ENCODE data around the gene F12.
A peak's percentile ranks its signal among the peaks of the same experiment; 100 is the strongest.

Gene F12

GRCh38 chr5:177409043-177409801, at the start of gene F12:
F12 (minus strand) TSS chr5:177409564; CDS start chr5:177409527, 37 bp downstream.
- no peak for DNase-seq (ENCODE audit: low read depth, low spot score)

GRCh38 chr5:177458912-177459350, 49.6 kb upstream of the F12 start:
- no peak for DNase-seq (ENCODE audit: low read depth, low spot score)

GRCh38 chr5:177457852-177458681, 48.7 kb upstream of the F12 start:
- DNase-seq (ENCODE audit: low read depth, low spot score) = no peak

- DNase-seq (ENCODE audit: low read depth, low spot score) = no peak
Measured at GRCh38 chr5:177456976-177457851, 47.9 kb upstream of the F12 start.

- DNase-seq (ENCODE audit: low read depth, low spot score) = no peak
Measured at GRCh38 chr5:177456591-177456964, 47.2 kb upstream of the F12 start.

- DNase-seq (ENCODE audit: low read depth, low spot score) = peak; percentile 93
Measured at GRCh38 chr5:177455661-177456590, 46.6 kb upstream of the F12 start.

- DNase-seq (ENCODE audit: low read depth, low spot score) = peak; percentile 86
Measured at GRCh38 chr5:177455036-177455660, 45.8 kb upstream of the F12 start.

GRCh38 chr5:177454397-177455035, 45.2 kb upstream of the F12 start:
- peak; percentile 84 for DNase-seq (ENCODE audit: low read depth, low spot score)

GRCh38 chr5:177453852-177454396, 44.6 kb upstream of the F12 start:
- no peak for DNase-seq (ENCODE audit: low read depth, low spot score)

- DNase-seq (ENCODE audit: low read depth, low spot score) = no peak
Measured at GRCh38 chr5:177452688-177453638, 43.6 kb upstream of the F12 start.

GRCh38 chr5:177450667-177451424, 41.5 kb upstream of the F12 start:
- no peak for DNase-seq (ENCODE audit: low read depth, low spot score)

- no peak for DNase-seq (ENCODE audit: low read depth, low spot score)
Measured at GRCh38 chr5:177449140-177450061, 40.0 kb upstream of the F12 start.

- no peak for DNase-seq (ENCODE audit: low read depth, low spot score)
Measured at GRCh38 chr5:177448244-177448950, 39.0 kb upstream of the F12 start.

GRCh38 chr5:177447611-177448243, 38.4 kb upstream of the F12 start:
- DNase-seq (ENCODE audit: low read depth, low spot score) = no peak

- no peak for DNase-seq (ENCODE audit: low read depth, low spot score)
Measured at GRCh38 chr5:177447066-177447610, 37.8 kb upstream of the F12 start.

Measured in activated naive CD8-positive, alpha-beta T cell treated with anti-CD3 and anti-CD28 coated beads, Interleukin-2, amount 50 U/mL, for 16 hours (primary cell).